VCaP (cell line): ENCODE data around the gene WIZ.

Source experiments
- H3K27ac ChIP-seq: fragments of 450-650 bp; 2 replicates; pipeline ENCODE4 v1.5.1; 2017
- TF ChIP-seq, protein P1 (sequence below): fragments of 450-650 bp; conservative IDR thresholded peaks from 2 replicates; pipeline ENCODE4 v1.5.1; 2017; ENCODE audit warnings: mild to moderate bottlenecking, moderate library complexity

The WIZ gene

GRCh38 chr19:15371119-15371518 lies 78.6 kb downstream of the WIZ start:
- TF ChIP-seq, protein P1, sequence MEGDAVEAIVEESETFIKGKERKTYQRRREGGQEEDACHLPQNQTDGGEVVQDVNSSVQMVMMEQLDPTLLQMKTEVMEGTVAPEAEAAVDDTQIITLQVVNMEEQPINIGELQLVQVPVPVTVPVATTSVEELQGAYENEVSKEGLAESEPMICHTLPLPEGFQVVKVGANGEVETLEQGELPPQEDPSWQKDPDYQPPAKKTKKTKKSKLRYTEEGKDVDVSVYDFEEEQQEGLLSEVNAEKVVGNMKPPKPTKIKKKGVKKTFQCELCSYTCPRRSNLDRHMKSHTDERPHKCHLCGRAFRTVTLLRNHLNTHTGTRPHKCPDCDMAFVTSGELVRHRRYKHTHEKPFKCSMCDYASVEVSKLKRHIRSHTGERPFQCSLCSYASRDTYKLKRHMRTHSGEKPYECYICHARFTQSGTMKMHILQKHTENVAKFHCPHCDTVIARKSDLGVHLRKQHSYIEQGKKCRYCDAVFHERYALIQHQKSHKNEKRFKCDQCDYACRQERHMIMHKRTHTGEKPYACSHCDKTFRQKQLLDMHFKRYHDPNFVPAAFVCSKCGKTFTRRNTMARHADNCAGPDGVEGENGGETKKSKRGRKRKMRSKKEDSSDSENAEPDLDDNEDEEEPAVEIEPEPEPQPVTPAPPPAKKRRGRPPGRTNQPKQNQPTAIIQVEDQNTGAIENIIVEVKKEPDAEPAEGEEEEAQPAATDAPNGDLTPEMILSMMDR = no peak
- H3K27ac ChIP-seq = no peak overlapping the region
